ENCODE data around the gene PSMD5.

PSMD5 gene

GRCh38 chr9:120842685-120843485 is at the start of gene PSMD5:
Gene PSMD5 (minus strand): TSS chr9:120842922. CDS start chr9:120842909, 13 bp downstream.
- DNase-seq (ENCODE audit: extremely low read depth in 1 of 2, low read depth in 1 of 2): peak; percentile 91 to 99

GRCh38 chr9:120891884-120892747 is 49.4 kb upstream of the PSMD5 start:
- DNase-seq (ENCODE audit: extremely low read depth in 1 of 2, low read depth in 1 of 2): no peak

- DNase-seq (ENCODE audit: extremely low read depth in 1 of 2, low read depth in 1 of 2): no peak
Measured at GRCh38 chr9:120891245-120891883, 48.6 kb upstream of the PSMD5 start.

DNA sequence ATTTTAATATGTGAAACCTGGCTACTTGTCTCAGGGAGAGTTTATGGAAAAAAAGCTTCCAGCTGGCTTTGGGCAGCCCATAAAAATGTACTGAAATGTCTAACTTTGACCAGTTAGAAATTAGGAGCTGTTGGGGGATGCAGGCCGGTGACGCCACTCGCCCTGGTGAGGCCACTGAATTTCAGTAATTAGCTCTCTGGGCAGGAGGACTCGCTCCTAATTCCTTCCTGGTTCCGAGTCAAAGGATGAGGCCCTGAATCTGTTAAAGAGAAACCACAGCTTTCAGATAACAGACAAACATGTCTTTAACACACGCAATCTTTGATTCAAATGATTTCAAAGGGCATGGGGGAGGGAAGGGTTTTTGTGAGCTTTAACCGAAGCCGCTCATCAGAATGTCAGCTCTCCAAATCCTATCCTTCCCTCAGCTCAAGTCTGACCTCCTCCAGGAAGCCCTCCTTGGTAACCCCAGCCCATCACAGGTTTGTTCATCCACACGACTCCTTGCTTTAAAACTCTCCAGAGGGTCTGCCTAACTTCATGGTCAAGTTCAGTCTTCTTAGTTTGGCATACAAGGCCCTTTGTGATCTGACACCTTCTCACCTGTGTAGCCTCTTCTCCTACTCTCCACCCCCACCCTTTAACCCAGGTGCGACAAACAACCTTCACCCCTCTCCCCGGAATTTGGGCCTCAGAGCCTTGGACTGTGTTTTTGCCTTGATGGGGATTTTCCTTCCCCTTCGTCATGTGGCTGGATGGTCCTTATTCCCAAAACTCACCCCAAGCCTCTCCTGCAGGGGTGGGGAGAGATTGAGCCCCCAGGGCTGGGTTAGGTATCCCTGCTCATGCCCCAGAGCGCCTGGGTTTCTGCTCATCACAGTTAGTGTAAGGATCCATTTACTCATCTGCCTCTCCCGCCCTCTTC is 47.9 kb upstream of the PSMD5 start:
- no peak for DNase-seq (ENCODE audit: extremely low read depth in 1 of 2, low read depth in 1 of 2)

GRCh38 chr9:120889606-120890271 is 47.0 kb upstream of the PSMD5 start:
- DNase-seq (ENCODE audit: extremely low read depth in 1 of 2, low read depth in 1 of 2): no peak

DNA sequence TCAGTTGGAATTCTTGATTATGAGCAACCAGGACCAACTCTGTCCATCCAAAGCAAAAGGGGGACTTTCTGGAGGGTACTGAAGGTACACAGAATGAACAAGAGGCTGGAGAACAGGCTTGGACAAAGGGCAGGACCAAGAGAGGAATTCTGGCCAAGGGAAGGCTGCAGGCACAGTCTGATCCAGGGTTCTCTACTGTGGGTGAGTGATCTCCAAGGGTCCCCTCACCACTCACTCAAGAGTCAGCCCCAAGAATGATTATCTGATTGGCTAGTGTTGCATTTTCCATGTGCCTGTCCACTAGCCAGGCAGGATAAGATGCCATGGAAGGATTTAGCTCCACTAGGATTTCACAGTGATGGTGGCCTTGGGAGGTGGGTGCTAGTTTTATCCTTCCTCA is 45.9 kb upstream of the PSMD5 start:
- DNase-seq (ENCODE audit: extremely low read depth in 1 of 2, low read depth in 1 of 2): no peak

- DNase-seq (ENCODE audit: extremely low read depth in 1 of 2, low read depth in 1 of 2): no peak
Measured at GRCh38 chr9:120886490-120886967, 43.8 kb upstream of the PSMD5 start.

GRCh38 chr9:120885958-120886357 is 43.2 kb upstream of the PSMD5 start:
- DNase-seq (ENCODE audit: extremely low read depth in 1 of 2, low read depth in 1 of 2): no peak

GRCh38 chr9:120885457-120885856 is 42.7 kb upstream of the PSMD5 start:
- DNase-seq (ENCODE audit: extremely low read depth in 1 of 2, low read depth in 1 of 2): no peak

- DNase-seq (ENCODE audit: extremely low read depth in 1 of 2, low read depth in 1 of 2): no peak
Measured at GRCh38 chr9:120883608-120883996, 40.9 kb upstream of the PSMD5 start.

GRCh38 chr9:120882935-120883607 is 40.3 kb upstream of the PSMD5 start:
- no peak for DNase-seq (ENCODE audit: extremely low read depth in 1 of 2, low read depth in 1 of 2)

DNA sequence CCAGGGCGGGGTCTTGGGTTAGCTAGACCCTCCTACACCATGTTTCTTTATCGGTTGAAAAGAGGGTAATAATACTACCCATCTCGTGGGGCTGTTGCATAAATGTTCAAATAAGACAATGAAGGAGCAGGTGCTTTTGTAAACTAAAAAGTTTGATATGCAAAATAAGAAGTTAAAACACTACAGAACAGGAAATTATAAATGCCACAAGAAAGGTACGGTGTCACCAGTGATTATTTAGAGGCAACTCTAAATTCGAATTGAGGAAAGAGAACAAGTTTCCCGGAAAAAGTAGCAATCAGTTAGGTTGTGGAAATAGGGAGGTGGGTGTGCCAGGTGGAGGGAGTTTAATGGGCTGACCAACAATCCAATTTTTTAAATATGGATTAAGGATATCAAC is 36.7 kb upstream of the PSMD5 start:
- DNase-seq (ENCODE audit: extremely low read depth in 1 of 2, low read depth in 1 of 2): no peak

- no peak for DNase-seq (ENCODE audit: extremely low read depth in 1 of 2, low read depth in 1 of 2)
Measured at GRCh38 chr9:120878188-120879130, 35.7 kb upstream of the PSMD5 start.

DNA sequence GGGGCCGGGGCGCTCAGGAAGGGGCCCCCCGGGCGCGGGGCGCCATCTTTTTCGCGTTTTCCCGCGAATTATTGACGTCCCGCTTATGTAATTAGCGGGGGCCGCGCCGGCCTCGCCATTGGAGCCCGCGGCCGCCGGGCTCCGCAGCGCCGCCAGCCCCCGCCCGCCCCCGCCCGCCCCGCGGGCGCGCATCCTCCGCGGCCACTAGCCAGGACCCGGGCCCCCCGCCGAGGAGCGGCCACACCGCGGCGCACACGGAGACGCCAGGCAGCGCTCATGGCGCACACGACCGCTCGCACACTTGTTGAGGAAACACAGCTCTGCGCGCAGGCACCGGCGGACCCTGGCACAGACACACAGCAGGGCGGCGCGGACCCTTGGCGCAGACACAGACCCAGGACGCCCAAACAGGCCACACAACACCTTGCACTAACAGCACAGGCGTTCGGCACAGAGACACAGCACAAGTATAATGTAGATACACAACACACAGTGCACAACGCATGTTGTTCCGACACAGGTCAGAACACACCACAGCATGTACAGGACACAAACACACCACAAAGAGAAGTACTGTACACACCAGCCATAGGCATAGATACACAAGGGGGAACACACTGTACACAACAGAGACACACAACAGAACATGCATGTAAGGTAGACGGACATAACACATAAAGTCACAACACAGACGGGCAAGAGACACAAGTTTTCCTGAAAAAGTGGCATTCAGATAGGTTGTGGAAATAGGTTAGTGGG is 34.7 kb upstream of the PSMD5 start:
- DNase-seq (ENCODE audit: extremely low read depth in 1 of 2, low read depth in 1 of 2): peak; percentile 62 to 66

- DNase-seq (ENCODE audit: extremely low read depth in 1 of 2, low read depth in 1 of 2): no peak
Measured at GRCh38 chr9:120876842-120877240, 34.1 kb upstream of the PSMD5 start, which contains the start of gene PHF19. Gene PHF19 (minus strand): TSS chr9:120877188. CDS start chr9:120874741, 2,447 bp downstream.

GRCh38 chr9:120875954-120876841 is 33.5 kb upstream of the PSMD5 start:
- peak; percentile 82 to 88 for DNase-seq (ENCODE audit: extremely low read depth in 1 of 2, low read depth in 1 of 2)
